HEK293 (cell line): ENCODE results near the gene EMSY.

Experiments
- CTCF ChIP-seq: fragments of 450-650 bp; formaldehyde crosslinking; IDR thresholded peaks from 2 replicates; pipeline ENCODE4 v1.5.1; 2016; ENCODE audit warnings: missing biosample characterization, missing genetic modification characterization
- PATZ1 ChIP-seq: fragments of 450-650 bp; formaldehyde crosslinking; IDR thresholded peaks from 2 replicates; pipeline ENCODE4 v1.5.1; 2016; ENCODE audit warnings: missing biosample characterization, missing genetic modification characterization
- YY1 ChIP-seq: fragments of 450-650 bp; formaldehyde crosslinking; IDR thresholded peaks from 2 replicates; pipeline ENCODE4 v1.5.1; 2018; ENCODE audit warnings: missing biosample characterization, missing genetic modification characterization
- ZNF350 ChIP-seq: fragments of 450-650 bp; formaldehyde crosslinking; IDR thresholded peaks from 2 replicates; pipeline ENCODE4 v1.5.0; 2017; ENCODE audit warnings: missing biosample characterization, mild to moderate bottlenecking, missing genetic modification characterization
- ZNF530 ChIP-seq: fragments of 450-650 bp; formaldehyde crosslinking; IDR thresholded peaks from 2 replicates; pipeline ENCODE4 v1.5.1; 2016; ENCODE audit warnings: low read depth, missing biosample characterization, missing genetic modification characterization
- ZNF549 ChIP-seq: fragments of 450-650 bp; IDR thresholded peaks from 2 replicates; pipeline ENCODE4 v1.5.1; 2018; ENCODE audit warnings: missing biosample characterization, missing genetic modification characterization, mild to moderate bottlenecking, inconsistent platforms, moderate library complexity
- ZNF629 ChIP-seq: fragments of 450-650 bp; formaldehyde crosslinking; IDR thresholded peaks from 2 replicates; pipeline ENCODE4 v1.5.1; 2017; ENCODE audit warnings: missing biosample characterization, missing genetic modification characterization
- ZNF776 ChIP-seq: fragments of 450-650 bp; formaldehyde crosslinking; IDR thresholded peaks from 2 replicates; pipeline ENCODE4 v1.5.0; 2017; ENCODE audit warnings: missing biosample characterization, missing genetic modification characterization, borderline replicate concordance
- ZNF830 ChIP-seq: fragments of 450-650 bp; IDR thresholded peaks from 2 replicates; pipeline ENCODE4 v1.5.0; 2018; ENCODE audit warnings: missing biosample characterization, missing genetic modification characterization, low read depth, mild to moderate bottlenecking, moderate library complexity
- TF ChIP-seq, protein P1 (sequence below): fragments of 450-650 bp; formaldehyde crosslinking; IDR thresholded peaks from 2 replicates; pipeline ENCODE4 v1.5.1; 2016; ENCODE audit warnings: missing biosample characterization, missing genetic modification characterization
- TF ChIP-seq, protein P2 (sequence below): fragments of 450-650 bp; formaldehyde crosslinking; IDR thresholded peaks from 2 replicates; pipeline ENCODE4 v1.5.1; 2016; ENCODE audit warnings: missing biosample characterization, missing genetic modification characterization

GRCh38 chr11:76558473-76558872 is 113.7 kb downstream of the EMSY start:
- TF ChIP-seq, protein P1, sequence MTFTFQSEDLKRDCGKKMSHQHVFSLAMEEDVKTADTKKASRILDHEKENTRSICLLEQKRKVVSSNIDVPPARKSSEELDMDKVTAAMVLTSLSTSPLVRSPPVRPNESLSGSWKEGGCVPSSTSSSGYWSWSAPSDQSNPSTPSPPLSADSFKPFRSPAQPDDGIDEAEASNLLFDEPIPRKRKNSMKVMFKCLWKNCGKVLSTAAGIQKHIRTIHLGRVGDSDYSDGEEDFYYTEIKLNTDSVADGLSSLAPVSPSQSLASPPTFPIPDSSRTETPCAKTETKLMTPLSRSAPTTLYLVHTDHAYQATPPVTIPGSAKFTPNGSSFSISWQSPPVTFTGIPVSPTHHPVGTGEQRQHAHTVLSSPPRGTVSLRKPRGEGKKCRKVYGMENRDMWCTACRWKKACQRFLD (tag by site-specific recombination), result no peak
- TF ChIP-seq YY1 (tag by site-specific recombination), result no peak
- TF ChIP-seq ZNF549 (tag by site-specific recombination), result no peak
- no peak for TF ChIP-seq ZNF830
- no peak for TF ChIP-seq ZNF530 (tag by site-specific recombination)
- no peak for TF ChIP-seq ZNF776 (tag by site-specific recombination)
- no peak for TF ChIP-seq CTCF (tag by site-specific recombination)
- no peak for TF ChIP-seq PATZ1 (tag by site-specific recombination)
- no peak for TF ChIP-seq ZNF629 (tag by site-specific recombination)
- TF ChIP-seq, protein P2, sequence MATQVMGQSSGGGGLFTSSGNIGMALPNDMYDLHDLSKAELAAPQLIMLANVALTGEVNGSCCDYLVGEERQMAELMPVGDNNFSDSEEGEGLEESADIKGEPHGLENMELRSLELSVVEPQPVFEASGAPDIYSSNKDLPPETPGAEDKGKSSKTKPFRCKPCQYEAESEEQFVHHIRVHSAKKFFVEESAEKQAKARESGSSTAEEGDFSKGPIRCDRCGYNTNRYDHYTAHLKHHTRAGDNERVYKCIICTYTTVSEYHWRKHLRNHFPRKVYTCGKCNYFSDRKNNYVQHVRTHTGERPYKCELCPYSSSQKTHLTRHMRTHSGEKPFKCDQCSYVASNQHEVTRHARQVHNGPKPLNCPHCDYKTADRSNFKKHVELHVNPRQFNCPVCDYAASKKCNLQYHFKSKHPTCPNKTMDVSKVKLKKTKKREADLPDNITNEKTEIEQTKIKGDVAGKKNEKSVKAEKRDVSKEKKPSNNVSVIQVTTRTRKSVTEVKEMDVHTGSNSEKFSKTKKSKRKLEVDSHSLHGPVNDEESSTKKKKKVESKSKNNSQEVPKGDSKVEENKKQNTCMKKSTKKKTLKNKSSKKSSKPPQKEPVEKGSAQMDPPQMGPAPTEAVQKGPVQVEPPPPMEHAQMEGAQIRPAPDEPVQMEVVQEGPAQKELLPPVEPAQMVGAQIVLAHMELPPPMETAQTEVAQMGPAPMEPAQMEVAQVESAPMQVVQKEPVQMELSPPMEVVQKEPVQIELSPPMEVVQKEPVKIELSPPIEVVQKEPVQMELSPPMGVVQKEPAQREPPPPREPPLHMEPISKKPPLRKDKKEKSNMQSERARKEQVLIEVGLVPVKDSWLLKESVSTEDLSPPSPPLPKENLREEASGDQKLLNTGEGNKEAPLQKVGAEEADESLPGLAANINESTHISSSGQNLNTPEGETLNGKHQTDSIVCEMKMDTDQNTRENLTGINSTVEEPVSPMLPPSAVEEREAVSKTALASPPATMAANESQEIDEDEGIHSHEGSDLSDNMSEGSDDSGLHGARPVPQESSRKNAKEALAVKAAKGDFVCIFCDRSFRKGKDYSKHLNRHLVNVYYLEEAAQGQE (tag by site-specific recombination), result no peak
- no peak for TF ChIP-seq ZNF350 (tag by site-specific recombination)
